ENCODE data around the gene PPP2R3A.
A peak's percentile ranks its signal among the peaks of the same experiment; 100 is the strongest.

PPP2R3A gene

DNA sequence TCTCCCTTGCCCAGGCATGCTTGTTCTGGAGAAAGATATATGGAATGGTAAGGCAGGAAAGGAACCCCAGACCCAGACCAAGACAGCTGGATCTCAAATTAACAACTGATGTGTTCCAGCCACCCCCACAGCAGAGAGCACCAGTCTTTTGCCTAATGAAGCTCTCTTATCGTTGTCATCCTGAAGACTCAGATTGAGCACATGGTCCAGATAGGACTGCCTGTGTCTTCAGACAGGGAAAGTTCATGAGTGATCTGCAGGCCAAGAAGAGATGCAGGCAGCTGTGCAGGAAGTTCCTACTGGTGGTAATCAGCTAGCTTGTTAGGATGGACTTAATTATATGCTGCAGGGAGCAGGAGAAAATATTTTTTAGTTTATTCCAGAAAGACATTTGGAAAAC lies 53.3 kb downstream of the PPP2R3A start:
- DNase-seq (ENCODE audit: low read depth) = no peak
- H3K4me3 ChIP-seq (ENCODE audit: low read depth, low read length) = no peak overlapping the region

DNA sequence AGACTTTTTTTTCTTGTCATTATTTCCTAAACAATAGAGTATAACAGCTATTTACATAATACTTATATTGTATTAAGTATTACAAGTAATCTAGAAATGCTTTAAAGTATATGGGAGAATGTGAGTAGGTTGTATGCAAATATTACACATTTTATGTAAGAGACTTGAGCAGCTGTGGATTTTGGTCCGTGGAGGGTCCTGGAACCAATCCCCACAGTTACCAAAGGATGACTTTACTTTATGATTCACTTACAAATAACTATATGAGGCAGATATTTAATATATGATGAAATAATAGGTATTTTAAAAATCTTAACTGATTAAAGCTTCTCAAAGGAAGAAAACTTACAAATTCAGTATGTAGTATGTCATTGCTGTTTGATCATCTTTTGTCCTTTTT lies 56.3 kb downstream of the PPP2R3A start:
- H3K4me3 ChIP-seq (ENCODE audit: low read depth, low read length) = no peak overlapping the region
- DNase-seq (ENCODE audit: low read depth) = no peak

DNA sequence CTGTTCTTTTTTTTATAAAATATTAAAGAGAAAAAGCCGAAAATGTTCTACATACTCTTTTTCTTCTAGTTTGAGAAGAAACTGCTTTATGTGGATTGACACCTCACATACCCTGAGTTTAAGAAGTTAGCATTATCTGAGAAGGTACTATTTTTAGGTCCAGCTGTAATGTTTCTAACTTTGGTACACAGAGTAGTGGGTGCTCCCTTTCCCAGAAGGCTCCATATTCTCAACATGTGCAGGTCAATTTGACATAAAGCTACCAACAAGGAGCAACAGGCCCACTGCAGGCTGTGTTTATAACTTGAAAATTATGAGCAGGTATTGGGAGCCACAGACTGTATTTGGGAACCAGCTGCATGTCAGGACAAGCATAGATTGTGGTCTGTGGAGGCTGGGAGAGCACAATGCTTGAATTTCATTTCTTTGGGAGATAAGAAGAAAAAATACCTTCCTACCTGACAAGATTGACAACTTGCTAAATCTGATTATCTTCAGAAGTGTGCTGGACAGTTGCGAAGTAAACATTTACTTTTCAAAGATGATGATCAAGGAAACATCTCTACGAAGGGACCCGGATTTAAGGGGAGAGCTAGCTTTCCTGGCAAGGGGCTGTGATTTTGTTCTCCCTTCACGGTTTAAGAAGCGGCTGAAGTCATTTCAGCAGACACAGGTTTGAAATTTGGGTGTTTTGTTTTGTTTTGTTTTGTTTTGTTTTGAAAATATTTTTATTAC lies 57.2 kb downstream of the PPP2R3A start:
- H3K4me3 ChIP-seq (ENCODE audit: low read depth, low read length) = no peak overlapping the region
- DNase-seq (ENCODE audit: low read depth) = no peak

DNA sequence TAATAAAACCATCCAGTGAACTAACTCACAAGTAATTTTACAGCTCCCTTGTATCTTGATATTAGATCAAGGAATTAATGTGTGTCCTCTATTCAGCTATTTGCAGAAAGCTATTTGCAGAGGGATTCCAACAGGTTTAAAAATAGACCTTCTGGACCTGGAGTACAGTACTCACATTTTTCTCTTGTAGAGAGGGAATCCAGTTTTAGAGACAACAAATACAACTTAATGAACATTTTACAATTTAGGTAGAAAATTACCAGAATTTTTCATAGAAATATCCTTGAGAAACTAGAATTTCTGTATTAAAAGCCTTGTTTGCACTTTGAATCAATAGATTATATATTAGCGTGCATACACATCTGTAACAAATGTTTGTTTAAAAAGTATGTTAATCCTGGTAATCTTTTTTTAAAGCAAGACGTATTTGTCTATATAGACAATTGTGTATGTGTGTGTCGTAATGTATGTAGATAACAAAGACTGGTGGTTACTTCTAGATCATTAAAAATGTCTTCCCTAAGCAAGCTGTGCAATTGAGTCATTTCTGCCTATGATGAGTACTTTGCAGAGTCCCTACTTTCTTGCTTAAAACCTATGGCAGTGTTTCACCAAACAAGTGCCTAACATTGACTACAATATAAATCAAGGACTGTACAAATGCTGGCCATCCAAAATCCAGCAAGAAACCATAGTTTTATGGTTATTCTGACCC lies 57.9 kb downstream of the PPP2R3A start:
- DNase-seq (ENCODE audit: low read depth) = no peak
- H3K4me3 ChIP-seq (ENCODE audit: low read depth, low read length) = no peak overlapping the region

DNA sequence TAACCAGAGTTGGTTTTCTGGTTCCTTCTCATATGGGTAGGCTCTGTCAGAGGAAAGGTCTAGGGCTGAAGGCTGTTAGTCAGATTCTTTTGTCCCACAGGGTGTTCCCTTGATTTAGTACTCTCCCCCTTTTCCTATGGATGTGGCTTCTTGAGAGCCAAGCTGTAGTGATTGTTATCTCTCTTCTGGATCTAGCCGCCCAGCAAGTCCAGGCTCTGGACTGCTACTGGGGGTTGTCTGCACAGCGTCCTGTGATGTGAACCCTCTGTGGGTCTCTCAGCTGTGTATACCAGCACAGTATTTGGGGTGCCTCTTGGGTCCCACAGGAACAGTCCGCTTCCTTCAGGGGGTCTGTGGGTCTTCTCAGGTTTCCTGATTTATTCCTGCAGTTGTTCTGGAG lies 70.8 kb downstream of the PPP2R3A start:
- H3K4me3 ChIP-seq (ENCODE audit: low read depth, low read length) = no peak overlapping the region
- DNase-seq (ENCODE audit: low read depth) = no peak

DNA sequence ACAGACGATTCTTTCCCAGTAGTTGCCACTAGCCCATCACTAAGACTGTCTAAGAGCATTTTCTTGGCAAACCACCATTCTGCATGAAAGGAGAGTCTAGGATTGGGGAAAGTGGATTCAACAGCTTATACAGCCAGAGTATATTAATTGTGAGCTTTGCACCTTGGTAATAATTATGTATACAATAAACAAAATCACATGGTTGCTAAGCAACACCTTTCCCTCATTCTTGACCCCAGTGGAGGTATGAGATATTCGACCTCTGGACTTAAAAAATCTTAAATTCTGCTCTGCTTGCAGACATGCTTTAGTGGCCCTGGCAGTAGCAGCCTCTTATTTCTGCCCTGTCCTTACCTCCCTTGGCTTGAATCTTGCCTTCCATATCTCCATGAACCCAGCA lies 73.1 kb downstream of the PPP2R3A start:
- H3K4me3 ChIP-seq (ENCODE audit: low read depth, low read length) = no peak overlapping the region
- DNase-seq (ENCODE audit: low read depth) = no peak

DNA sequence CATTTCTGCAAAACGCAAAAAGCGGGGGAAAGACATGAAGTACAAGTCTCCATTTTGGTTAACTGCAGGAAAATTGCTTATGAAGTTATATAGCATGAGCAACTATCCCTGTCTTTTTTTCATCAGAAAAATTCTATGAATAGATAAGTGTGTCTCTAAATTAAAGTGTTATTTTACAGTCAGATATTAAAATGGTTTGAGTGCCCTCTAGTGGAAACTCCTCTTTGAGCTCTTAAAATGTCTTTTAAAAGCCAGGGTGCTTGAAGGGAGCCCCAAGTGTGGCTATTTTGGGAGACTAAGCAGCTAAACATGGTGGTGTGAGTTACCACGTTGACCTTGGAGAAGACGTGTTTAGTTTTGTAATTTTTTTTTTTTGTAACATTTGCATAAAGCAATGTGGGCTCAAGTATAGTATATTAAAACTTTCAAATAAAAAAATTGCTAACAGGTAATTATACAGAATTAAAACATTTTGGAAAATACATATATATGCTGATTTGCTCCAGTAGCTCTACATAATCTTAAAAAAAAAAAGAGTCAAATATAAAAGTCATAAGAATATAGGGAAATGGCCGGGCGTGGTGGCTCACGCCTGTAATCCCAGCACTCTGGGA lies 77.2 kb downstream of the PPP2R3A start:
- H3K4me3 ChIP-seq (ENCODE audit: low read depth, low read length) = no peak overlapping the region
- peak; percentile 8 for DNase-seq (ENCODE audit: low read depth)

DNA sequence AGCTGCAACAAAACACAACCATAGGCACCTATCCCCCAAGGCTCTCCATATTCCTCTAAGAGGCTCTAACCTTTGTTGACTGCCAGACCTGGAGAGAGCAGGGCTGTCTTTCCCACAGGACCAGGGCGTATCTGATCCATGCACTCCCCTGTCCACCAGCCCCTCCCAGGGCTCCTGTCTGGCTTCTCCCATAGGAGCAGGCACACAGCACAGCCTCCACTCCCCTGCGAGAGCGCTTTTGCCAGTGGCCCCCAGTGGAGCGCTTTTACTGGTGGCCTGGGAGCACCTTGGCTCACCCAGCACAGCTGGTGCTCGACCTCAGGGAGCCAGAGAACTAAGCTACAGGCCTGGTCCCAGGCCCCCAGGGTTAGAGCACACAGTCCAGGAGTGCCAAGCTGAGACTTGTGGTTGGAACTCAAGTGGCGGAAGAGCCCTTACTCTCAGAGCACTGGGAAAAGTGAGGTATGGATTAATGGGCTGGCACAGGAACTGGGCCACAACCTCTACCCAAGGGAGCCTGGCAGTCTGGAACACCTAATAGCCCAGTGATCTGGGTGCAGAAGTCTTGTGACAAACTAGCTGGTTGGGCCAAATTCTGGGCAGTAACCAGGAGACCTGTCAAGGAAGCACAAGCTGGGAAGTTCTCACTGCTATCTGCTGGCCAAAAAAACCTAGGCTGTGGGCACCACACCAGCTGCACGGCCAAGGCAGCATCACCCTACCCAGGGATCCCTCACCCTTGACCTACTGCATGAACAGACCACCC lies 79.6 kb downstream of the PPP2R3A start:
- DNase-seq (ENCODE audit: low read depth) = no peak
- no peak overlapping the region for H3K4me3 ChIP-seq (ENCODE audit: low read depth, low read length)

DNA sequence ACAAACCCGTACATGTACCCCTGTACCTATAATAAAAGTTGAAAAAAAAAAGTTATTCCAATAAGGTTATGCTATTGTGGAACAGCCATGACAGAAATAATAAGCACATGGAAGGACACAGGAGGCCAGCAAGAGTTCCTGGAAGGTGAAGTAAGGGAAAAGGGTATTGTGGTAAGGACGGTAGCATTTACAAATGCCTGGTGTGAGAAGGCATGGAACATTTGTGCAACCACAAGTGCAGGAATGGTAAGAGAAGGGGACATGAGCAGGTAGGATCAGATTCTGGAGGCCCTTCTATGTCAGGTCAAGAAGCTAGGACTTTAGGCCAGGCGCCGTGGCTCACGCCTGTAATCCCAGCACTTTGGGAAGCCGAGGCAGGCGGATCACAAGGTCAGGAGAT lies 82.5 kb downstream of the PPP2R3A start:
- DNase-seq (ENCODE audit: low read depth) = no peak
- no peak overlapping the region for H3K4me3 ChIP-seq (ENCODE audit: low read depth, low read length)

DNA sequence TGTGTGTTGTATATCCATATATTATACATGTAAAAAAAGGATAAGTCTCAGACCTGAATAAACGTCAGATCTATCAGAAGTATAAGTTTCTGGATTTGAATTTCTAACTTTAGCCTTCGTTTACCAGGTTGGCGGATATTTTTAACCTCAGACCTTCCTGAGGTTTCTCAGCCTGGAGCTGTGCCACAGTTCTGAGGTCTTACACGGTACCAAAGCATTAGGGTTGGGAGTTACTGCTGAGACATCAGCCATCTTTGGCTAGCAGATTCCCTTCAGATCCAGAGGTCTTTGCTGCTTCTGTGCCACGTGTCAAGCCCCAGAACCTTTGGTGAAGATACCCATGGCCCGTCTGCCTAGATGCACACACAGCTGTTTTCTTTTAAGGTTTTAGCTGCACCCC lies 84.7 kb downstream of the PPP2R3A start:
- DNase-seq (ENCODE audit: low read depth) = no peak
- no peak overlapping the region for H3K4me3 ChIP-seq (ENCODE audit: low read depth, low read length)

DNA sequence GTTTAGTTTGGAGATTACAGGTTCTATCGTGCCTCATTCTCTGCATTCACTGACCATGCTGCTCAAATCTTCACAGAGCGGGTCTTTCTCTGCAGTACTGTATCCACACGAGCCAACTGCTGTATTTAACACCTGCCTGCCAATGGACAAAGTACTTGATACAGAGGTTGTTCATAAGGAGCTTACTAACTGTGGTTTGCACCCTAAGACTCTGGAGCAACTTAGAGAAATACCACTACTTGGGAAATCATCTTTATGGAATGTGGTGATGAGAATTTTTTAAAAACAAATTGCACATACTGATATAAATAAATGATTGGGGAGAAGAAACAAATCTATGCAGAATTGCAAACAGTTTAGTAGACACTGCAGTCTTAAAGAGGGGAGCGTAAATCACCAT lies 90.0 kb downstream of the PPP2R3A start:
- DNase-seq (ENCODE audit: low read depth) = no peak
- H3K4me3 ChIP-seq (ENCODE audit: low read depth, low read length) = no peak overlapping the region

DNA sequence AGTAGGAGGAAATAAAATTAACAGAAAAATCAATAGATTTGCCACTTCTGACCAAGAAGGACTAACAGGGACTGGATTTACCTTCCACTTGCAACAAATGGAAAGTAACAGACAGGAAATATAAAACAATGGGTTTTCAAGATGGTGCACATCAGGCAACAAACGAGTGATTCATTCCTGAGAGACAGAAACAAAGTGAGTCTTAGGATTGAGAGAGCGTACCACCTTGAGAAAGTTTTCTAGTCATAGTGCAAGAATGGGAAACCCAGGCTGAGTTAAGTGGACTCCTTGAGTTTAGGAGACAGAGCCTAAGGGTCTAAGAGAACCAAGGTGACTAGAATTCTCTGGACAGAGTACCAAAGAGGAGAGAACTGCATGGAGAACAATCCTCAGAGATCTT lies 101.7 kb downstream of the PPP2R3A start:
- no peak for DNase-seq (ENCODE audit: low read depth)
- no peak overlapping the region for H3K4me3 ChIP-seq (ENCODE audit: low read depth, low read length)

DNA sequence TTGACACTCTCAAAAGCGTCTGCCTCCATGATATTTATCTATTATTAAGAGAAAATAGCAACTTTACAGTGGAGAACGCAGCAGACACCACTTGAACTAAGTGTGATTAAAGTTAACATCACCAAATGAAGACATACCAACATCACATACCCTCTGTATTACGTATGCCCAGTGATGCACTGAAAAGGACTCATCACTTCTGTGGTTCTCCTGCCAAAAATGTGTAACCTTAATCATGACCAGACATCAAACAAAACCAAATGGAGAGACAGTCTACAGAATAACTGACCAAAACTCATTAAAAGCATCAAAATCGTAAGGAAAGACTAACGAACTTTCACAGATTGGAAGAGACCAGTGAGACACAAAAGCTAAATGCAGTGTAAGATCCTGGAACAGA lies 103.2 kb downstream of the PPP2R3A start:
- DNase-seq (ENCODE audit: low read depth) = peak; percentile 33
- no peak overlapping the region for H3K4me3 ChIP-seq (ENCODE audit: low read depth, low read length)

DNA sequence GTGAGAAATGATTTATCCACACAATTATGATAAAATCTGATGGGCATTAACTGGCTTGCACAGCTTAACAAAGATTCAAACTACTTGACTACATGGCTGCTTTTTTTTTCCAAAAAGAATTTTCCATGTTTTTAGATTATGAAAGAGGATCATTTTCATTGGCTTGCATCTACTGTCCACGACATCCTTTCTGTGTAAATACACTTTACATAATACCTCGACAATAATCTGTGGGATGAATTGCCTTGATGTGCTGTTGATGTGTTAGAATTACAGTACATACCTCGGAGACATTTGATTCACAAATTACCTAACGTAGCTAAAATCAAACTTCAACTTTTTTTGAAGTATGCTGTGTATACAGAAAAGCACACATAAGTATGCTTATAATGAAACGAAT lies 104.4 kb downstream of the PPP2R3A start:
- no peak overlapping the region for H3K4me3 ChIP-seq (ENCODE audit: low read depth, low read length)
- no peak for DNase-seq (ENCODE audit: low read depth)

DNA sequence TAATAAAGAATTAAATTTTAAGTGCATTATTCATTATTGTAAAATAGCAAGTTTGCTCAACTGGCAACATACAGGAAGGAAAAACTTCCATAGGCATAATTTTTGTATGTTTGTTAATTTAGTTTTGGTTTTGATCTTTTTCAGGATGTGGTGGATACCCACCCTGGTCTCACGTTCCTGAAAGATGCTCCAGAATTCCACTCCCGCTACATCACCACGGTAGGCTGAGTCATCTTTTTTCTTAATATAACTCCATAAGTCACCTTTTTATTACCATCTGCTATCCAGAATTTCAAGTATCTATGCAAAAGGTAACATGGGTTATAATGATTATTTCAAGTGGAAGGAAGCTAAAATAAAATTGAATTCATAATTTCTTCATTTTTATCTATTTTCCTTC lies 104.8 kb downstream of the PPP2R3A start:
- no peak overlapping the region for H3K4me3 ChIP-seq (ENCODE audit: low read depth, low read length)
- DNase-seq (ENCODE audit: low read depth) = peak; percentile 41

DNA sequence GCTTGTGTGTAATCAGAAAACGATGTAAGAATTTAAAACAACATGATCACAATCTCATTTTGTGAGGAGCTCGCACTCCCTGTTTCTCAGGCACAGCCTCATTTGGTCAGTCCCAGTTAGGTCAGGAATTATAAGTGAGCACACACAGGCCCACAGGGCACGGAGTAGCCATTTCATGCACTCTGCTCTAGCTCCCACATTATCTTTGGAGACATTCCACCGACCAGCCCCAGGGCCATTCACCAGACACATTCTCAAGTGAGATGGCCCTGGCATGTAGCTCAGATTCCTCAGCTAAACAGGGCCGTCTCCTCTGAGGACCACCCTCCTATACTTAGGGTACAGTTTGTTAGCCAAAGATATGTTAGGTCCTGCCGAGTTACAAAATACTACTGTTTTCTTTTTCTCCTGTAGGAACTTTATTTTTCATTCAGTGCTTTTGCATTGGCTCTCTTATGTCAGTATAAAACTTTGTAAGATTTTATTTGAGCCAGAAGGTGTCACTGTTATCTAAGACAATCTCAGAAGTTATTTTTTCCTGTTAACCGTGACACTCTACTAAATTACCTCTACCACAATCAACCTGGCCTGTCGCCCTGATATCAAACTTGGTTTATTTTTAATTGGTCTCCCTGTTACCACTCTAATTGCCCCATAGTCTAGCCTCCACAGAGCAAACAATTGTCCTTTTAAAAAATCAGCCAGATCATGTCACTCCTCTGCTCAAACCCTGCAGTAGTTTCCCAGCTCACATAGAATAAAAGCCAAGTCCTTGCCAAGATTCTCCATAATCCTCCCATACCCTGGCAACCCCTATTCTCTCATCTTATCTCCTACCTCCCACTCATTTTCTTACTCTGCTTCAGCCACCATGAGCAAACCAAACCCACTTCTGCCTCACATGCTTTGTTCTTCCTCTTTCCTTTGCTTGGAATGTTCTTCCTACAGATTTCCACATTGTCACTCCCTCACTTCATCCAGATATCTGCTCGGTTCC lies 105.7 kb downstream of the PPP2R3A start:
- no peak for DNase-seq (ENCODE audit: low read depth)

DNA sequence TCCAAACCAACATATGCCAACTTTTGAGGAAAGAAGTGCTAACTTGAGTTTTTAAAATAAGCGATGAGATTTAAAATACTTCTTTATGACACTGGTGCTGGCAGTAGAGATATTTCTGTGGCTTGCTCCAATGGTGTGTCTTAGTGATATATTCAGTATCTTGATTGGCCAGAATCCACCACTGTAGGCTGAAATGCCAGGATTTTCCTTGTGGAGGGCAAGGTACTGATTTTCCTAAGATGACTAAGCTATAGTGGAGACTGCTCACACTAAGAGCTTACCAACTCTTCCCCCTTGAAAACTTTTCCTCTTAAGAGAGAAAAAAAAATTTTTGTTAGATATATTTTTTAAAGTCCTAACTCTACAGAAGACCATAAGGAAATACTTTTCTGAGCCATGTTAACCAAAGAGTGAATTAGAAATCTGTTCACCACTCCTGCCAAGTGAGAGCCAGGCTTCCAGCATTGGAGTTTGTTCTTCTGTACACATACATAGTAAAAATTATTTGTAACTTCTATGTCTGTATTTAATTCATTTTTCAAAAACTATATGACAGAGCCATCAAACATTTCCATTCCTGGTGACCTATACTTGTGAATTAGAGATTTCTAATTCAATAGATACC lies 109.1 kb downstream of the PPP2R3A start:
- no peak overlapping the region for H3K4me3 ChIP-seq (ENCODE audit: low read depth, low read length)
- peak; percentile 12 for DNase-seq (ENCODE audit: low read depth)

More for the DNA sequence above, 105.7 kb downstream of the PPP2R3A start:
- H3K4me3 ChIP-seq (ENCODE audit: low read depth, low read length) = no peak overlapping the region

DNA sequence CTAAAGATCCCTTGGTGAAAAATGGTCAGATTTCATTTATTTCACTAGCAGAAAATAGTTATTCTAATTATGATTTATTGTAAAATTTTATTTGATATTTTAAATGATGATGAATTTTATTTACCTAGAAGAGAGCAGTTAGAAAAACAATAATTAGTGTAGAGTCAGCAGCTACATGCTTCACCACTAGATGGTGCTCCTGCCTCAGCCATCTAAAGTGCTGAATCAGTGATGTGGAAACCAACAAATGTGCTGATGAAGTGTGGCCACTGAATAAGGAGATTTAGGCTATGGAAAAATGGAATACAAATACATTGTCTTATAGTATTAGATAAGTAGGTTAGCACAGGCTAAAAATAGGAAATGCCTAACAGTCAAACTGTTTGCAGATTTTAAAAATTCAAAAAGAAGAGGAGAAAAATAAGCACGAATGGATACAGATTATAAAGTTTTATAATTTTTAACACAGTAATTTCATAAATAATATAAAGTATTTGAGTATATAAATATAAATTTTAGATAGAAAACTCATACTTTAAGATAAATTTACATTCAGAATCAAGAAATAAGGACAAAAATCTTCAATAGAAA lies 109.8 kb downstream of the PPP2R3A start:
- peak; percentile 41 for DNase-seq (ENCODE audit: low read depth)
- H3K4me3 ChIP-seq (ENCODE audit: low read depth, low read length) = no peak overlapping the region

Measured in skeletal muscle cell (primary cell).